Activated CD8-positive, alpha-beta memory T cell treated with anti-CD3 and anti-CD28 coated beads, Interleukin-2, amount 50 U/mL, for 4 hours (primary cell): ENCODE measurements around the gene TGFB2.

Experiments used
- DNase-seq: peaks from one replicate; pipeline ENCODE4 v3.0.0-alpha.2; 2020

The TGFB2 gene

DNA sequence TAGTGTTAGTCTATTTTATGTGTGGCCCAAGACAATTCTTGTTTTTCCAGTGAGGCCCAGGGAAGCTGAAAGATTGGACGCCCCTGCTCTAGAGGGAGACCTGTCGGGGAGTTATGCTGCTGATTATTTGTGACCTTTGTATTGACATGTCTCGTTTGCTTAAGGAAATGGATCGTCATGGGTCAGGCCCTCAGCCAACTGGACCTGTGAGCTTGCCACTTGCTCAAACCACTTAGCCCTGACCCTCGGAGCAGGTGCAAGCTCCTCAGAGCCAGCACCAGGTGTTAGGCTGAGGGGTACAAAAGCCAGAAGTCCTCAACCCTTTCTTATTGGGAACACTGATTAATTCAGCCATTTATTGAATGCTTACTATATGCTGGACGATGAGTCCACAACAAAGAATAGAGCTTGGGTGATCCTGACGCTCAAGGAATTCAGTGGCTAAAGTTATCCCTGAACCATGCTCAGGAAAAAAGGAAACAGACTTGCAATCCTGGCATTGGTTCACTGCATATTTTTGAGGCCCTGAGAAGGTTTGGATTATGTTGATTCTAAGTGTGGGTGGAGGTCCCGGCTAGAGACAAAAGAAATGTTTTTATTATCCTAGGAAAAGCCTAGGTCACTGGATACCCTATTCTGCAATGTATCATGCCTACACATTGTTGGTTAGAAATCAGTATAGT is 19.0 kb downstream of the TGFB2 start:
- no peak for DNase-seq

DNA sequence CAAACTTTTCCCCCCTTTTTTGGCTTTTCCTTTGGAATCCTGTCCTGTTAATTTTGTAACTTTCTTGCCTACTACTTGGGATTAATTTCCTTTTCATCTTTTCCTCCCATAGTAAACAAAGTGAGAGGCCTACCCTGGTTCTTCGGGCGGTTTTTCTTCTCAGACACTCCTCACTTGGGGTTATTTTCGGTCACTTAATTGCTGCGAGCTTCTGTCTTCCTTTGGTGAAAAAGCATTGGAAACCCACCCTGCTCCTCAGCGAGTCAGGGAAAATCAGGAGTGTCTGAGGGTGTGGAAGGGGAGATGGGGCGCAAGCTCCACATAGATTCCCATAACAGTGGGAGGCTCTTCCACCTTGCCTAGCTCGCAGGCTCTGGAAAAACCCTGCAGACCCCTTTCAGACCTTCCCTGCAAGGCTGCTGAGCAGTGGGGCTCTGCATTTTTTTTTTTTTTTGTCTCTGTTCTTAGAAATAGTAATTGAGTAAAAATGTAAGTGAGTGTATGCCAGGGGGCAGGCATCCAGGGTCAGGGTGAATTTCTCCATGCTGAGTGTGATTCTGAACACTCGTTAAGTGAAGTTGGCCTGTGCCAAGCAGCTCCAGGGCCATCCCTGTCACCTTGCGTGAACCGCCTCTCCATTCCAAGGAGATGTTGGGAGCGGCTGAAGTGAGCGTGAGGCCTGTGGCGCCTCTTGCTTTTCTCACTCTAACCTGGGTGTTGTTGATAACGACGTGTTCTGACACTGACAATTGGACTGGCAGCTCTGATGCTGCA is 20.3 kb downstream of the TGFB2 start:
- no peak for DNase-seq

DNA sequence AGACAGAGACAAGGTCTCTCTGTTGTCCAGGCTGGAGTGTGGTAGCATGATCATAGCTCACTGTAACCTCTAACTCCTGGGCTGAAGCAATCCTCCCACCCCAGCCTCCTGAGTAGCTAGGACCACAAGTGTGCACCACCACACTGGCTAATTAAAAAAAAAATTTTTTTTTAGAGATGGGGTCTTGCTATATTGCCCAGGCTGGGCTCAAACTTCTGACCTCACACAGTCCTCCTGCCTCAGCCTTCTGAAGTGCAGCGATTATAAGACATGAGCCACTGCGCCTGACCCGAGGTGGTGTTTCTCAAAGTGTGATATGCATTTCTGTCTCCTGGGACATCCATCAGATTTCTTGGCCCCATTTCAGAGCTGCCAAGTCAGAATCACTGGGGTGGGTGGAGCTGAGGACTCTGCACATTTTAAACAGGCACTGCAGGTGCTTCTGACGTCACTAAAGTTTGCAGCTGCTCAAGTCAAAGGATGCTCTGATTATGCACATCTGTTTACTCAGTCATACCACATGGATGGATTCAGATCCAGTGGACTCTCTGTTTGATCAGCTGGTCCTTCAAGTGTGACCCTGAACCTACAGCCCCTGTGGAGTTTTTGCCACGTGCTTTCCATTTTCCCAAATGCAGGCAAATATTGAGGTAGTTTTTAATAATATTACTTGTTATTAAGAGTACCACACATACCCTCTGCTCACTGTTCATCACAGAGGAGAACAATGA is 21.4 kb downstream of the TGFB2 start:
- no peak for DNase-seq

DNA sequence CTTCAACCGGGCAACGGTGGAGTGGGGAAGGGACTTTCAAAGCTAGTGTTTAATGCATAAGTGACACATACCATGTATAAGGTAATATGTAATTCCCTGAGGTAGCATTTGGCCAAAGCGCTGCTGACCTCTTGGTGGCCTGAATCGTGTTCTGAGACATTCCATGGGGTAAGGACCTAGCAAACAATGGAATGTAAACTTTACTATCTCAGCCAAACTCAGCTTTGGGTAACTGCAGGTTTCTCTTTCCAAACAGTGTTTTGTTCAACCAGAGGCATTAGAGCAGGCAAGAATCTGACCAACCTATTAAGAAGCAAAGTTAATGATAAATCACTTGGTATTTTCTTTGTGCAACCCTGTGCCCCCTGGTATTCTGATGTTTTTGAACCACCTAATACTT is 22.0 kb downstream of the TGFB2 start:
- no peak for DNase-seq

DNA sequence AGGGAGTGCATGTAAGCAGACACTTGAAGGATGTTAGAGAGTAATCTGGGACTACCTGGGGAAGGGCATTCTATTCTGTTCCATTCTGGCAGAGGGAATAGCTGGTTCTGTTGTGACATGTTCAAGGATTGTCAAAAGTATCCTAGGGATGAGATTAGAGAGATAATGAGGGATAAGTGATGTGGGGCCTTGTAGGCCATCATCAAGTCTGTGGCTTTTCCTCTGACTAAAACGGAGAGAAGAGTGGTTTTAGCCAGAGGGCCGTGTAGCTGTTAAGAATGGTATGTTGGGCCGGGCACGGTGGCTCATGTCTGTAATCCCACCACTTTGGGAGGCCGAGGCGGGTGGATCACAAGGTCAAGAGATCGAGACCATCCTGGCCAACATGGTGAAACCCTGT is 23.6 kb downstream of the TGFB2 start:
- no peak for DNase-seq

DNA sequence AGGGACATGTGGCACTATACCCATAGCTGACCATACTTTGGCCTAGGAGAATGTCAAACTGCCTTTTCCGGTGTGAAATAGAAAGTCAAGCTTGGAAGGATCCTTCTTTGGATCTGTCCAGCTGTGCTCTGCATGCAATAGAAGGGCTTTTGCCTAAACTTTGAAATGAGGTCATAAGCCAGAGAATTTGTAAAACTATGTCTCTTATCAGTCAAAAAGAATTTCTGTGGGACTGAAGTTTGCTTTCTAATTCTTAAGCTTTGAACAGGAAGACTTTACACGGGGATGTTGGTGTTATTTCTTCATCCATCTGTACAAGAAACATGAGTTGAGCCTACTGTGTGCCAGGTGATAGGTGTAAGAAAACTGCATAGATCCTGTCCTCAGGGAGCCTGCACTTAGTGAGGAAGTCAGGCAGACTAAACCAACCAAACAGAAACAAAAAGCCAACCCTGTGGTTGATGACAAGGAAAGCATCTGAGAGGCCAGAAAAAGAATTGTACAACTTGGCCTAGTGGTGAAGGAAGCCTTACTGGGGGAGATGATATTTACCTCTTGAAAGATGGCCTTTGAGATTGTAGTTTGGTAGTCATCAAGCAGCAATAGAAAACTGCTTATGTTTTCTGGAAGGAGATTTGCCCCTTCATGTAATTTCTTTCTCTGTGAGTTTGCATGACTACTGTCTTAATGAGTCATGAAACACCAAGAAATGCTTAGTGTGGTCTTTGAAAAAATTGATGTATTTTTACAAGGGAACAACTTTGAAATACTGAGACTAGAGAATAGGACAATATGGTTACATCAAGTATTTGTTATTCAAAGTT is 24.8 kb downstream of the TGFB2 start:
- DNase-seq: no peak

DNA sequence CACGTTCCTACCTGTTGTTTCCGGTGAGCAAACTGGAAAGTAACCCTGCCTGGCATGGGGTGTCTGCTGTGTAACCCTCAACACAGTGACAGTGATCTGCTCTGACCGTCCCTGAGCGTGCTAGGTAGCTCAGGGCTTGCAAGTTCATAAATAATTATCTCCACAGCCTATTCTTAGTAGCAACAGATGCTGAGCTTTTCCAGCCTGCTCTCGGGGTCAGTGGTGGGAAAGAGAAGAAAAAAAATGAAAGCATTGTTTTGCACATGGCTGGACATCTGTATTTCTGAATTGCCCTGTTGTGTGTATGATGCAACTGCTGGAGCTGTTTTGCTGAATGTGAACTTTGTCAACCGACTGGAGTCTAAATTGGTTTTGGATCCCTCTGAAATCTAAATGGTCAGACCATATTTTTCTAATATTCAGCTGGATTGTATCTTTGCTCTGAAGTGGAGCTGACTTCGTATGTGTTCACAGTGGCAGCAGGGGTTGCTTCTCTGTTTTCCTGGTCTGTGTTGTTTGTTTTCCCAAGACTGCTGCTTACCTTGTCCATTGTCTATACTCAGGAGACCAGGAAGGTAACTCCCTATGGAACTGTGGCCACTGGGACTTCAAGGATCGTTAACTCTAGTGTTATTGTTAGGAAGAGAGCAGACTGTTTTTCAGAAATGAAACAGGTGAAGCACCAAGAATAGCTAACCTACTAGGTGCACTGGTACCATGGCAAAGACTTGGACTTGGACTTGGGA is 27.0 kb downstream of the TGFB2 start:
- no peak for DNase-seq

DNA sequence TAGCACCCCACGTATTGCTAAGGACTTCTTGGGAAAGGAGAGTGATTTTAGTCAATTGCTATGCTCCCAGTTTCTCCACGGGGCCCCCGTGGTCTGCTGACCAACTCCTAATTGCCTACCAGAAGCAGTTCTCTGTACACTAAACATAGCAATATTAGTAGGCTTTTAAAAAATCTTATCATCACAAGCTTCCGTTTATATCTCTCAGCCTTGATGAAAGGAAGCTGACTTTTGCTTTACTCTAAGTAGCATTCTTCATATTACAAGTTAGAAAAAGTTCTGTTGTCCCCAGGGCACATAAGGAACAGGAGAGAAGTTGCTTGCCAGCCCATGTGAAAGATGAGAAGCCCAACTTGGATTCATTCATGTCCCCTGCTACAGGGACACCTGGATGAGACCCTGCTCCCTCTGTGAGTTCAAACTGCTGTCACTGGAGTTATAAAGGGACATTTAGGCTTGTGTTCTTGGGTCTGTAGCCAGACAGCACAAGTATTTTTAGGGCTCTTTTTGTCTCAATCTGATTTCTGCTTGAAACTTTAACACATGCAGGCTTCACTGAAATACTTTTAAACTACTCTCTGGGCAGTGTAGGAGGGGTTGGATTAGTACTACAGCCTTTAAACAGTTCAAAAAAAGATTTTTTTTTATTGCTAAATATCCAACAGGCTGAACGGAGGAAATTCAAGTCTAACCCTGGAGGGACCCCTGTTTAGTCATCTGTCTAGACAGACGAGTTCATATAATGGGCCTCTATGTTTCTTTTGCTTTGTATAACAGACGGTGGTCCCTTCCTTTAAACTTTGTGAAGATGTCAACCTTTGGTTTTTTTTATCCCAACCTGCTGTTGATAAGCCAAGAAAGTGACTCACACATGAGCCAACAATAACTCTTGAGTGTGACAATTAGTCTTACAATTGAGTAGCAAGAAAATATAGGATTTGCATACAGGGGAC is 29.5 kb downstream of the TGFB2 start:
- DNase-seq: no peak

DNA sequence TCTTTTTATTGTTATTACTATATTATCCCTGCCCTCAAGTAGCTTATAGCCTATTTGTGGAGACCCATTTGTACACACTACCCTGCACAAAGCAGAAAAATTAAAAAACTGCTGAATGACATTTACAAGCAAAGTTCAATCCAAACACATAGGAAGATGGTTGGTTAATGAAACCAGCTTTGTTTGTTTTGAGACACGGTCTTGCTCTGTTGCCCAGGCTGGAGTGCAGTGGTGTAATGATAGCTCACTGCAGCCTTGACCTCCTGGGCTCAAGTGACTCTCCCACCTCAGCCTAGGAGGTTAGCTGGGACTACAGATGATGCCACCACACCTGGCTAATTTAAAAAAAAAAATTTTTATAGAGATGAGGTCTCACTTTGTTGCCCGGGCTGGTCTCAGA is 31.6 kb downstream of the TGFB2 start:
- no peak for DNase-seq

DNA sequence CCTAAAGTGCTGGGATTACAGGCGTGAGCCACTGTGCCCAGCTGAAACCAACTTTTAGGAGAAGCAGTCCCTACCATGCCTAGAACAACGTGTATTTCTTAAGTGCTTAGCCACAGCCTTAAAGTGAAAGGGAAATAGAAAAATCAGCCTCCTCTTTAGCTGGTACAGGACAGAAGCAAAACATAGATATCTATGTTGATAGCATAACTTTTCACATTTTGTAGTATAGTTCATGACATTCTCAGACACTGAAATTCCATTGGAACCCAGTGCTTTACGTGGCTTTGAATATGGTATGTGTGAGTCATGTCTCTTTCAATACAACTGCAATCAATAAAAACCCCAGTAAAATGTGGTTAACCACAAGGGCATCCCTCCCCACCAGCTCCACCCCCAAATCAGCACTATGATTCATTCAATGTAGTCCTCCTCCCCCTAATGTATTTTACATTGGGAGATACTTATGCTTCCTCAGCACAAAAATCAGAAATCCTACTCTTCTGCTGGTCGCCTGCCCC is 32.1 kb downstream of the TGFB2 start:
- peak; percentile 56 for DNase-seq

DNA sequence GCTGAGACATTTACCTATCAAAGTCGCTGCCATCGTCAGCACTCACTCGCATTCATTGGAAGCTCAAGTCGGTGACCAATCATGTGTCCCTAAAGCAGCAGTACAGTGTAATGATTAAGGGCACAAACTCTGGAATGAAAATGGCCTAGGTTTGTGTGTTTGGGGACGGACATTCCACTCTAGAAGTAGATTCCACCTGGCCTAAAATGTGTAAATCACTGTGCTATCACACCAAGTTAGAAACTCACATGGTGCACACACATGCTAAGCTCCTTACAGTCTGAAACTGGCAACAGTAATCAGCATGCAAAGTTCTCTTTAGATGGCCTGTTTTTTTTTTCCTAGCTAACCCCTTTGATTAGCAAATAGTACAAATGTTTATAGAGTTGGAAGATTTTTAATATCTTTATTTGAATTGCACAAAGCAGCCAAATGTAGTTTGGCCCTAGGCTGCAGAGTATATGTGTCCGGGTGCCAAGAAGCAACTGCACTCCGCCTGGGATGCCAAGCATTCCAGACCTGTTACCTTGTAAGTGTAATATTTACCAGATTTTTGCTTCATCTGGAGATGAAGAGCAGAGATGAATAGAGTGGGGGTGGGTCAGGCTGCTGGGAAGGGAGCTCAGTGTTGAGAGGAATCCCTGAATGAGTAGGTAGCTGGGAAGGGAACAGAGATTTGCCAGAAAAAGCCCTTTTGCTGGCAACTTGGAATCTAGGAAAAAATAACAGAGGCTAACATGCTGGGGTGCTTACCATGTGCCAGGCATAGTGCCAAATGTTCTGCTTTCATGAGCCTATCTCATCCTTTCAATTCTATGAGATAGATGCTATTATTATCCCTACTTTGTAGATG is 35.2 kb downstream of the TGFB2 start:
- DNase-seq: no peak

DNA sequence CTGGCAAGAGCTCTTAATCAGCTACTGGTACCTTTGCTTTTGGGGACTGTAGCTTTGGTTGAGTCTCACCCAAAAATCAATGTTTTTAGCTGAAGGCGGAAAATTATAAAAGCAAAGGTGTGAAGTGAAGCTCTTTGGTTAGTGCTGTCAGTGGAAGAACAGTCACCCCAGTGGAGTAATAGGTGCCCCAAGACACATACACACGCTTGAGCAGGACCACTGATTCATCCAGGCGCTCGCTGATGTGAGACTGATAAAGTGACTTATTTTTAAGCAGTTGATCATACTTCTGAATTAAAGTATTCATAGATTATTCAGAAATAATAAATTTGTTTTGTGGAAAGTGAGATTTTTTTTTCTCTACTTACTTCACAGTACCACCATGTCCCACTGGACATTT is 37.1 kb downstream of the TGFB2 start:
- DNase-seq: no peak

DNA sequence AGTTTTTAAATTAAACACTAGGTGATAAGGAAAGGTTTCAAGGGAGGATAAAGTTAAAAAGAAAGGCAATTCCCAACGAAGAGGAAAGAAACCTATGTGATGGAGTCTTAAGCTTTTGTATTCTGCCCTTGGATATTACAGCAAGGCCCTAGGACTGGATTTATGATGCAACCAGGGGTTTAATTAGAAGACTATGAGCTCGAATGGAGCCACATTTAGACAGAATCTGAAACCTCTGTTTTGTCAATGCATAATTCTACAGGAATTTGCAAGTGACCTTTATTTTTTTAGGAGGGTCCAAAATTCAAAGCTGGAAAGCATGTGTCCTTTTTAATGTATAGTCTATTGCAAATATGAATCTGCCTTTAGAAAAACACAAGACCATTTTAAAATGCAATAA is 37.9 kb downstream of the TGFB2 start:
- DNase-seq: no peak

DNA sequence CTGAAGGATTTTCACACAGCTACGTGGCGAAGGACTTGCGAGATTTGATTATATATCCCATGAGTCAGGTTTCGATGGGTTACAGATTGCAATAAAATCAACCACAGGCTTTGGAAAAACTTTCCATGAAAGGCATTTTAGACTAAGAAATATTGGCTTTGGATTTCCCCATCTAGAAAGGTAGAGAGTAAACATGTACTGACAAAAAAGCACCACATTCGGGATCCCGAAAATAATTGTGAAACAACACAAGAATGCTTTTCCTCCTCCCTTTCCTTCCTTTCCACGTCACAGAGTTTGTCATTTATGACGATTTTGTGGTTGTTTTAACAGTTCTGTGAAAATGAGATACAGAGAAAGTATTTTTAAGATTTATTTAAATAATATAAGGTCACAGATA is 38.5 kb downstream of the TGFB2 start:
- DNase-seq: no peak

DNA sequence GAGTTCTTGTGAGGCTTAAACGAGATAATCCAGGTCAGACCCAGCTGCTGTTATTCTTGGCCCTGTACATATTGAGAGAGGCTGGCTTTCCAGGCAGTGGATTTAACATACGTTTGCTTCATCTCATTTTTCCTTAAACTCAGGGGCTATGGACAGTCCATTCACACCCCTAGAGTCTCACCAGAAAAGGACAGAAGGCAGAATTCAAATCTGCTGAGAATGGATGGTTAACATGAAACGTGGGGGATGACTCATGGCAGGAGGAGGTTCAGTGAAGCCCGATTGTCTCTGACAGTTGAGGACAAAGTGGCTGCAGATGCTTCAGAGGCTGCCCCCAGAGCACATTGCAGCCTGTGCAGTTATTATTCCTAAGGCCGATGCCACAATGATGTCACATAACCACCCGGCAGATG is 39.5 kb downstream of the TGFB2 start:
- DNase-seq: no peak

DNA sequence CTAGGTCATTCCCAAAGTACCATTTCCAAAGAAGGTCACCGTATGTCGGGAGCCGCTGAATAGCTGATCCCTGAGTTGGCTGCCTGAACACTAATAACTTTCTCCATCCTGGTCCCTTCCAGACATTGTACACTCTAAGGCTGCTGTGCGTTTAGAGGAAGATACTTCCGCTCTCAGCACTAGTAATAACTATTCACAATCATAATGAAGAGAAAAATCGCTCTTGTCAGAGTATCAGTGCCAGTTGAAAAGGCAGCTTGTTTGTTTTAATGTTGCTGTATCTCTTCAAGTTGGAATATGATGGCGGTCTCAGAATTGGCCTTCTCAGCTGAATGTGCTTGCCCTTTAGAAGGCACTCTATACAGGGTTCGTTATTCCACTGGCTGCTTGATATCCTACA is 43.5 kb downstream of the TGFB2 start:
- DNase-seq: no peak

DNA sequence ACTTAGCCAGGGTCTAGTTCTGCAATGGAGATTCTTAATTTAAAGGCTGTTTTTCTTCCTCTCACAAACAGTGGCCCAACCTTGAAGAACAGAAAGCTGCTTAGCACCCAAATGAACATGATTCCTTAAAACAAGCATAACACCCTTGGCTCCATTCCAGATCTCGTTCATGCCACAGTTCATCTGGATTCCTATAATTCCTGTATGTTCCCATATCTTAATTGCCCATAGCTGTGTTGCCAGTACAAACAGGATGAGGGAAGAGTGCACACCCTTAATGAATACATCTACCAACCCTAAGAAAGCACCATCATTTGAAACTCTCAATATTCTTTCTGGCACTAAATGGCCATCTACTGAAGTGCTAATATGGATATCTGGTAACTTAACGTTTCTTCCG is 45.5 kb downstream of the TGFB2 start:
- DNase-seq: no peak

DNA sequence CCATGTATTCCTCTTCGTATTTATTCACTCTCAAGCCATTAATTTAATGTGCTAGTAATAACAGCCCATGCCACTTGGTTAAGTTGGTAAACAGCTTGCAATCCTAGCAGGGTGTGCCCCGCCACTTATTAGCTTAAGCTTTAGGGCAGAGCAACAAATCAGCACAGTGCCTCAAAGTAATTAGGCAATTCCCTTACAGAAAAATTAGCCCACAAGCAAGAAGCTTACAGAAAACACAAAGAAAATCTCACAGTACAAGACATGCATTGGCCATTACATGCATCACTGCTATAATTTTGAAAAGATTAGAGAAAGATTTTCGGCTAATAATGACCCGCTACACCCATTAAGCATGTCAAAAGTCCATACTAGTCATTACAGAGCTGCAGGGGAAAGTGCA is 47.6 kb downstream of the TGFB2 start:
- no peak for DNase-seq

DNA sequence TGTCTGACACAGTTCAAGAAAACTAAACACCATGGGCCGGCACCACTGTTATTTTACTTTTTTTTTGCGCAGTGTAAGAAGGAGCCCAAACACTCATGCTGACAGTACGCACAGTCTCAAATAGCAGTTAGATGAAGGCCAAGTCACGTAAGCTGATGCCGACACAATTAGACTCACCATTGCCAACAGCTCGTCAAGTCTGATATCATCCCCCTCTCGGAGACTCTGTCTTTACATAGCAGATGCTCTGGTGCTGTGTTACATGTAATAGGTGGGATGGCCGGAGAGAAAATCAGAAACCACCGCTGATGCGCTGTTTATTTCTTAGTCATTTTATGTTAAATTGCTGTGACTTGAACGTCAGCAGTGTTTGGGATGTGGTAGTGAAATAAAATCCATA is 49.3 kb downstream of the TGFB2 start:
- DNase-seq: no peak

DNA sequence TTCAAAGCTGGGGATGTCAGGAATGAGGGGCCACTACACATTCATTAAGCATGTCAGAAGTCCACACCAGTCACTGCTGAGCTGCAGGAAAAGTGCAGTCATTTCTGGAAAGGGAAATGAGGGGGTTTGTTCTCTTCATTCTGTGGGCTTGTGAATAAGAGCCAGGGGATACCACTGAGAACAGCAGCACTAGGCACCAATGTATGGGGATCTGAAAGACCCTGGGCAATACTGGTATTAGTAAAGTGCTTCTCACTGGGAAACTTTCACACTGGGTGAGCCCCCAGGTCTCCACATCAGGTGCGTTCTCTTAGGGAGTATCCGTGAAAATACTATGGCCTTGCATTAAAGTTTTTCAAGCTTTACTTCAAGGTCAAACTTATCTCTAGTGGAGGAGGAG is 49.9 kb downstream of the TGFB2 start:
- DNase-seq: no peak
